ENCODE results near the gene TNF. TPM values are rescaled to one million over a fixed set of nuclear protein-coding genes. Genes with fewer than 3 reads are reported as not detected.

Gene TNF
- total RNA-seq, 2 experiments from 2014 or later = 89.2 to 92.5 TPM

DNA sequence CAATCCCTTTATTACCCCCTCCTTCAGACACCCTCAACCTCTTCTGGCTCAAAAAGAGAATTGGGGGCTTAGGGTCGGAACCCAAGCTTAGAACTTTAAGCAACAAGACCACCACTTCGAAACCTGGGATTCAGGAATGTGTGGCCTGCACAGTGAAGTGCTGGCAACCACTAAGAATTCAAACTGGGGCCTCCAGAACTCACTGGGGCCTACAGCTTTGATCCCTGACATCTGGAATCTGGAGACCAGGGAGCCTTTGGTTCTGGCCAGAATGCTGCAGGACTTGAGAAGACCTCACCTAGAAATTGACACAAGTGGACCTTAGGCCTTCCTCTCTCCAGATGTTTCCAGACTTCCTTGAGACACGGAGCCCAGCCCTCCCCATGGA is 2.2 kb downstream of the TNF start:
- ChIA-PET CTCF (interaction anchor here (1.0 to 56.2 kb wide), 5 partner anchors 14 to 85 kb away, joined by 3 to 2542 read pairs (median 5); partner anchors contain the start of genes ATP6V1G2, DDX39B, LST1 and LTA), POLR2A (interaction anchor here (1.0 to 35.7 kb wide), 11 partner anchors 6 to 87 kb away, joined by 3 to 1181 read pairs (median 5); partner anchors contain the start of genes ATP6V1G2, C6orf47, DDX39B and GPANK1)
- peaks cover 43% of the 10 kb centered on the region for H3K4me1 Mint-ChIP-seq (ENCODE audit: low read depth)
- no peaks in the 10 kb centered on the region for H3K9me3 Mint-ChIP-seq
- intact Hi-C loops (cut with micrococcal nuclease) = no loop called here
- DNase-seq (no peak), ATAC-seq (no peak)
- H3K36me3 Mint-ChIP-seq (ENCODE audit: low read depth) = peaks cover 85% of the 10 kb centered on the region
- peak overlapping the region; percentile 97 for H3K27ac Mint-ChIP-seq
- H3K4me3 Mint-ChIP-seq = peak overlapping the region; percentile 96
- no peaks in the 10 kb centered on the region for H3K27me3 Mint-ChIP-seq
- TF ChIP-seq CTCF (IDR thresholded peaks at IDR 0.05) = no peak

GRCh38 chr6:31578184-31579118 is 3.1 kb downstream of the TNF start:
- intact Hi-C loops (cut with micrococcal nuclease) = no loop called here
- DNase-seq (no peak), ATAC-seq (no peak)
- TF ChIP-seq CTCF (IDR thresholded peaks at IDR 0.05) = no peak
- no peaks in the 10 kb centered on the region for H3K27me3 Mint-ChIP-seq
- peak overlapping the region; percentile 93 for H3K27ac Mint-ChIP-seq
- no peaks in the 10 kb centered on the region for H3K9me3 Mint-ChIP-seq
- POLR2A ChIA-PET = interaction anchor here (0.9 to 35.7 kb wide), 11 partner anchors 5 to 86 kb away, joined by 3 to 1181 read pairs (median 4); partner anchors contain the start of genes ATP6V1G2, DDX39B, GPANK1 and LST1
- H3K4me1 Mint-ChIP-seq (ENCODE audit: low read depth) = peaks cover 47% of the 10 kb centered on the region
- peak overlapping the region; percentile 96 for H3K4me3 Mint-ChIP-seq
- CTCF ChIA-PET = interaction anchor here (1.5 to 56.2 kb wide), 3 partner anchors 14 to 83 kb away, joined by 3 to 2542 read pairs (median 2542); partner anchors contain the start of genes ATP6V1G2, DDX39B, LST1 and LTA
- peaks cover 79% of the 10 kb centered on the region for H3K36me3 Mint-ChIP-seq (ENCODE audit: low read depth)

DNA sequence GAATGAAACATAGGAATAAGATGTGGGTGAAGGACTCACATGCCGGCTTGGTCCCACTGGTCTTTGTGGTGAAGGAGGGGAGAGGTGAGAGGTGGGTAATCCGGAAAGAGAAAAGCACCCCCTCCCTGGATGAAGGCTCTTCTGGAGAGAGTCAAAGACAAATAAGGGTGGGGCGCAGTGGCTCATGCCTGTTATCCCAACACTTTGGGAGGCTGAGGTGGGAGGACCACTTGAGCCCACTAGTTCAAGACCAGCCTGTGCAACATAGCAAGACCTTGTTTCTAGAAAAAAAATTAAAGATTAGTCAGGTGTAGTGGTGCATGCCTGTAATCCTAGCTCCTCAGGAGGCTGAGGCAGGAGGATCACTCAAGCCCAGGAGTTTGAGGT is 3.7 kb downstream of the TNF start:
- ChIA-PET CTCF (interaction anchor here (38.9 to 56.2 kb wide), 2 partner anchors 13 to 18 kb away, joined by 2542 read pairs; partner anchors contain the start of genes ATP6V1G2, DDX39B, LST1 and LTA), POLR2A (interaction anchor here (1.3 to 35.7 kb wide), 5 partner anchors 5 to 38 kb away, joined by 3 to 1181 read pairs (median 97); partner anchors contain the start of genes DDX39B, LST1, LTA and LTB)
- intact Hi-C loops (cut with micrococcal nuclease) = no loop called here
- no peak for TF ChIP-seq CTCF (IDR thresholded peaks at IDR 0.05)
- peaks cover 44% of the 10 kb centered on the region for H3K4me1 Mint-ChIP-seq (ENCODE audit: low read depth)
- no peaks in the 10 kb centered on the region for H3K9me3 Mint-ChIP-seq
- peak overlapping the region; percentile 93 for H3K27ac Mint-ChIP-seq
- no peak for ATAC-seq
- peaks cover 74% of the 10 kb centered on the region for H3K36me3 Mint-ChIP-seq (ENCODE audit: low read depth)
- H3K27me3 Mint-ChIP-seq = no peaks in the 10 kb centered on the region
- H3K4me3 Mint-ChIP-seq = peak overlapping the region; percentile 96
- DNase-seq = peak; percentile 49

- H3K9me3 Mint-ChIP-seq = no peaks in the 10 kb centered on the region
- H3K4me1 Mint-ChIP-seq (ENCODE audit: low read depth) = peaks cover 43% of the 10 kb centered on the region
Measured at GRCh38 chr6:31579546-31580437, 4.4 kb downstream of the TNF start.

More at GRCh38 chr6:31579546-31580437, 4.4 kb downstream of the TNF start:
- ChIA-PET CTCF (interaction anchor here (1.0 to 56.2 kb wide), 9 partner anchors 12 to 251 kb away, joined by 3 to 2542 read pairs (median 4); partner anchors contain the start of genes AIF1, APOM, ATP6V1G2 and DDX39B), POLR2A (interaction anchor here (0.7 to 35.7 kb wide), 10 partner anchors 4 to 84 kb away, joined by 3 to 1181 read pairs (median 4); partner anchors contain the start of genes DDX39B, LST1, LTA and LTB)
- Mint-ChIP-seq H3K4me3 (peak overlapping the region; percentile 96), H3K27ac (peak overlapping the region; percentile 93), H3K27me3 (no peaks in the 10 kb centered on the region), H3K36me3 (ENCODE audit: low read depth) (peaks cover 70% of the 10 kb centered on the region)
- no peak for TF ChIP-seq CTCF (IDR thresholded peaks at IDR 0.05)
- ATAC-seq = peak; percentile 12
- intact Hi-C loops (cut with micrococcal nuclease) = loop anchor here (5.0 kb wide), 1 partner anchor 32 kb away; the partner anchor contains the start of genes ATP6V1G2 and NFKBIL1
- DNase-seq = peak; percentile 58

All from activated CD8-positive, alpha-beta T cell treated with anti-CD3 and anti-CD28 coated beads for 36 hours (primary cell).